ENCODE measurements around the gene NFS1.

- TF ChIP-seq CTCF (IDR thresholded peaks at IDR 0.05) = no peak
- TF ChIP-seq POLR2AphosphoS5 (IDR thresholded peaks at IDR 0.05) = no peak
- TF ChIP-seq EP300 (IDR thresholded peaks at IDR 0.05) = no peak
Observed at GRCh38 chr20:35731469-35731788, 32.3 kb upstream of the NFS1 start.
